ENCODE results near the gene VILL. TPM values are rescaled to one million over a fixed set of nuclear protein-coding genes. Genes with fewer than 3 reads are reported as not detected.

Gene VILL
- total RNA-seq, 2 donors from 2014 or later: 3.6 to 10.4 TPM

- ATAC-seq: no peak
- Histone ChIP-seq H3K4me1 (peaks cover 25% of the 10 kb centered on the region), H3K4me3 (no peak overlapping the region), H3K27me3 (no peaks in the 10 kb centered on the region), H3K36me3 (replicated peaks in 1 of 2; ENCODE audit: insufficient read depth in 1 of 2, low read depth in 2 of 2) (no peaks in the 10 kb centered on the region), H3K9me3 (no peaks in the 10 kb centered on the region), H3K27ac (no peak overlapping the region)
- 96 to 98% methylated on average over 6 to 7 of the region's 7 CpGs for WGBS, 2 donors
- intact Hi-C loops (cut with DNase I): no loop called here
- DNase-seq: peak in 1 of 4 donors; percentile 11
- TF ChIP-seq POLR2A (IDR thresholded peaks at IDR 0.05) (no peak), CTCF (IDR thresholded peaks at IDR 0.05) (no peak)
Observed at GRCh38 chr3:37991823-37992222, 1.2 kb downstream of the VILL start.

GRCh38 chr3:37992271-37993066 is 1.9 kb downstream of the VILL start:
- WGBS, 2 donors: 86 to 89% methylated on average over 8 to 9 of the region's 9 CpGs
- Histone ChIP-seq H3K36me3 (replicated peaks in 1 of 2; ENCODE audit: insufficient read depth in 1 of 2, low read depth in 2 of 2) (no peaks in the 10 kb centered on the region), H3K4me3 (no peak overlapping the region), H3K27me3 (no peaks in the 10 kb centered on the region), H3K27ac (peak overlapping the region in 1 of 4 donors; percentile 22), H3K4me1 (peaks cover 18% of the 10 kb centered on the region), H3K9me3 (no peaks in the 10 kb centered on the region)
- intact Hi-C loops (cut with DNase I): no loop called here
- ATAC-seq (peak; percentile 37), DNase-seq (peak; percentile 20 to 55 (median 52))
- no peak for TF ChIP-seq POLR2A (IDR thresholded peaks at IDR 0.05)
- no peak for TF ChIP-seq CTCF (IDR thresholded peaks at IDR 0.05)

GRCh38 chr3:37993067-37993455 is 2.5 kb downstream of the VILL start:
- Histone ChIP-seq H3K9me3 (no peaks in the 10 kb centered on the region), H3K4me1 (peaks cover 17% of the 10 kb centered on the region), H3K36me3 (replicated peaks in 1 of 2; ENCODE audit: insufficient read depth in 1 of 2, low read depth in 2 of 2) (no peaks in the 10 kb centered on the region), H3K27ac (no peak overlapping the region), H3K4me3 (no peak overlapping the region), H3K27me3 (no peaks in the 10 kb centered on the region)
- 38 to 48% methylated on average over 8 of the region's 8 CpGs for WGBS, 2 donors
- intact Hi-C loops (cut with DNase I): no loop called here
- ATAC-seq (no peak), DNase-seq (peak in 1 of 4 donors; percentile 8)
- TF ChIP-seq CTCF (IDR thresholded peaks at IDR 0.05) (no peak), POLR2A (IDR thresholded peaks at IDR 0.05) (no peak)

- TF ChIP-seq POLR2A (IDR thresholded peaks at IDR 0.05) (no peak), CTCF (IDR thresholded peaks at IDR 0.05) (no peak)
- intact Hi-C loops (cut with DNase I): no loop called here
- Histone ChIP-seq H3K27ac (peak overlapping the region in 2 of 4 donors; percentile 65 to 71), H3K36me3 (replicated peaks in 1 of 2; ENCODE audit: insufficient read depth in 1 of 2, low read depth in 2 of 2) (no peaks in the 10 kb centered on the region), H3K27me3 (no peaks in the 10 kb centered on the region), H3K4me3 (no peak overlapping the region), H3K4me1 (peaks cover 20% of the 10 kb centered on the region), H3K9me3 (no peaks in the 10 kb centered on the region)
- DNase-seq (no peak), ATAC-seq (no peak)
- 73 to 77% methylated on average over 6 of the region's 6 CpGs for WGBS, 2 donors
Observed at GRCh38 chr3:37993460-37993819, 2.9 kb downstream of the VILL start.

Data from body of pancreas (tissue), 4 donors.